Measurements from ENCODE around the gene MARK4. TPM values are rescaled to one million over a fixed set of nuclear protein-coding genes. Genes with fewer than 3 reads are reported as not detected.

Gene MARK4
- total and polyA plus RNA-seq, 4 donors: 27.2 to 105 (median 62.7) TPM

GRCh38 chr19:45279587-45280192, 28.6 kb downstream of the MARK4 start:
- Histone ChIP-seq H3K27ac (ENCODE audit: low read depth, low read length) (no peak overlapping the region), H3K36me3 (ENCODE audit: control insufficient read depth, insufficient read depth, low read length) (peaks cover 88% of the 10 kb centered on the region), H3K9me3 (ENCODE audit: control insufficient read depth, insufficient read depth, low read length) (no peaks in the 10 kb centered on the region), H3K4me1 (ENCODE audit: control insufficient read depth, insufficient read depth, low read length) (peaks cover 5% of the 10 kb centered on the region), H3K4me3 (ENCODE audit: low read depth, low read length) (no peak overlapping the region), H3K27me3 (ENCODE audit: control insufficient read depth, insufficient read depth, low read length) (no peaks in the 10 kb centered on the region)
- no peak for DNase-seq (ENCODE audit: low read depth in 4 of 6, low spot score in 6 of 6)
- WGBS (ENCODE audit: insufficient coverage): 84% methylated on average over 3 of the region's 3 CpGs

DNA sequence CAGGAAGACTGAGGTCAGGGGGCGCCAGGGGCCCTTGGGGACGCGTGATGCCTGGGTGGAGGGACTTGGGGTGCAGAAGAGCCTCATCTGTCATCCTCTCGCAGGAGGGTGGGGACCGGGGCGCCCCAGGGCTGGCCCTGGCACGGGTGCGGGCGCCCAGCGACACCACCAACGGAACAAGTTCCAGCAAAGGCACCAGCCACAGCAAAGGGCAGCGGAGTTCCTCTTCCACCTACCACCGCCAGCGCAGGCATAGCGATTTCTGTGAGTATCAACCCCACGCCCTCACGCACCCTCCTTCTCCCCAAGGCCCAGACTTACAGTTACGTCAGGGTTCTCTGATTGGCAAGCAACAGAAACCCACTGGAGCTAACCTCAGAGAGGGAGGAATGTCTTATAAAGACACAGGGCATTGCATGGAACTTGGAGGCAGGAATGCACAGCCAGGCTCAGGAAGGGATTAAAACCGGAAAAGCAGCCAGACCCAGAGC, 29.4 kb downstream of the MARK4 start:
- H3K4me3 ChIP-seq (ENCODE audit: low read depth, low read length): no peak overlapping the region
- no peaks in the 10 kb centered on the region for H3K9me3 ChIP-seq (ENCODE audit: control insufficient read depth, insufficient read depth, low read length)
- peaks cover 2% of the 10 kb centered on the region for H3K4me1 ChIP-seq (ENCODE audit: control insufficient read depth, insufficient read depth, low read length)
- no peaks in the 10 kb centered on the region for H3K27me3 ChIP-seq (ENCODE audit: control insufficient read depth, insufficient read depth, low read length)
- no peak for DNase-seq (ENCODE audit: low read depth in 4 of 6, low spot score in 6 of 6)
- 92% methylated on average over 13 of the region's 19 CpGs for WGBS (ENCODE audit: insufficient coverage)
- no peak overlapping the region for H3K27ac ChIP-seq (ENCODE audit: low read depth, low read length)
- peaks cover 93% of the 10 kb centered on the region for H3K36me3 ChIP-seq (ENCODE audit: control insufficient read depth, insufficient read depth, low read length)

- WGBS (ENCODE audit: insufficient coverage): 63% methylated on average over 3 of the region's 7 CpGs
- no peaks in the 10 kb centered on the region for H3K9me3 ChIP-seq (ENCODE audit: control insufficient read depth, insufficient read depth, low read length)
- DNase-seq (ENCODE audit: low read depth in 4 of 6, low spot score in 6 of 6): no peak
- no peaks in the 10 kb centered on the region for H3K27me3 ChIP-seq (ENCODE audit: control insufficient read depth, insufficient read depth, low read length)
- H3K27ac ChIP-seq (ENCODE audit: low read depth, low read length): no peak overlapping the region
- H3K36me3 ChIP-seq (ENCODE audit: control insufficient read depth, insufficient read depth, low read length): peaks cover 85% of the 10 kb centered on the region
- no peaks in the 10 kb centered on the region for H3K4me1 ChIP-seq (ENCODE audit: control insufficient read depth, insufficient read depth, low read length)
- no peak overlapping the region for H3K4me3 ChIP-seq (ENCODE audit: low read depth, low read length)
Observed at GRCh38 chr19:45283443-45284033, 32.5 kb downstream of the MARK4 start.

DNA sequence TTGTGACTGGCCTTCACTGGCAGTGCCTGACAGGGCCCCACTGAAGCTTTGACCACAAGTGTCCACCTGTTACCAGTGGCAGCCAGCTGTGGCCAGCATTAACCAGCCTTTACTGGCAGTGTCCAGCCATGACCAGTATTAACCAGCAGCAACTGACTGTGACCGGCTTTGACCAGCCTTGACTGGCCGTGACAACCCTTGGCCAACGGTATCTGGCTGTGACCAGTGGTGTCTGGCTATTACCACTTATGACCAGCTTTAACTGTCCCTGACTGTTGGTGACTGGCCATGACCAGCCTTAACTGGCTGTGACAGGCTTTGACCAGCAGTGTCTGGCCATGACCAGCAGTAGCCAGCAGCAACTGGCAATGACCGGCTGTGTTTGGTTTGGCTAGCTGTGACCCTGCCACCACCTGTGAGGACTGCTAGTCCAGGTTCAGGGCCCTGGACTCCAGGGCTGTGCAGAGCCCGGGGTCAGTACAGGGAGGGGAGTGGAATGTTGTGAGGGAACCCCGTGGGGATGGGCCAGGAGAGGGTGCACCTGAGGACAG, 39.4 kb downstream of the MARK4 start:
- Histone ChIP-seq H3K9me3 (ENCODE audit: control insufficient read depth, insufficient read depth, low read length) (peaks cover 8% of the 10 kb centered on the region), H3K27me3 (ENCODE audit: control insufficient read depth, insufficient read depth, low read length) (no peaks in the 10 kb centered on the region), H3K27ac (ENCODE audit: low read depth, low read length) (no peak overlapping the region), H3K4me3 (ENCODE audit: low read depth, low read length) (no peak overlapping the region), H3K4me1 (ENCODE audit: control insufficient read depth, insufficient read depth, low read length) (no peaks in the 10 kb centered on the region), H3K36me3 (ENCODE audit: control insufficient read depth, insufficient read depth, low read length) (peaks cover 78% of the 10 kb centered on the region)
- 100% methylated on average over 6 of the region's 6 CpGs for WGBS (ENCODE audit: insufficient coverage)
- DNase-seq (ENCODE audit: low read depth in 4 of 6, low spot score in 6 of 6): no peak

DNA sequence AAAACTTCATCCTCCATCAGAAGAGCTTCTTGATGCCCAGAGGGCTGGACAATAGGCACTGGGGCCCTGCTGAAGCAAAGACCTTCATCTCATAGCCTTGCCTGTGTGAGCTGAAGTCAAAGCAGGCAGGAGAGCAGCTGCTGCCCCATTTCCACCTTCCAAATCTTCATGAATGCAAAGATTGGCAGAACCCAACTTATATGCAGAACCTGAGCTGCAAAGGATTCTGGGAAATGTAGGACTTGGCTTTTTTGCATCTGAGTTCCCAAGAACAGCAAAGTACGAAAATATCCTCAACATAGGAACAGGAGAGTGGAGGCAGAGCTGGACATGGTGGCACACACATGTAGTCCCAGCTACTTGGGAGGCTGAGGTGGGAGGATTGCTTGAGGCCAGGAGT, 40.8 kb downstream of the MARK4 start:
- Histone ChIP-seq H3K27me3 (ENCODE audit: control insufficient read depth, insufficient read depth, low read length) (no peaks in the 10 kb centered on the region), H3K4me1 (ENCODE audit: control insufficient read depth, insufficient read depth, low read length) (no peaks in the 10 kb centered on the region), H3K9me3 (ENCODE audit: control insufficient read depth, insufficient read depth, low read length) (peaks cover 8% of the 10 kb centered on the region), H3K4me3 (ENCODE audit: low read depth, low read length) (no peak overlapping the region), H3K27ac (ENCODE audit: low read depth, low read length) (no peak overlapping the region), H3K36me3 (ENCODE audit: control insufficient read depth, insufficient read depth, low read length) (peaks cover 82% of the 10 kb centered on the region)
- WGBS (ENCODE audit: insufficient coverage): 100% methylated on average over 1 of the region's 1 CpG
- DNase-seq (ENCODE audit: low read depth in 4 of 6, low spot score in 6 of 6): no peak

DNA sequence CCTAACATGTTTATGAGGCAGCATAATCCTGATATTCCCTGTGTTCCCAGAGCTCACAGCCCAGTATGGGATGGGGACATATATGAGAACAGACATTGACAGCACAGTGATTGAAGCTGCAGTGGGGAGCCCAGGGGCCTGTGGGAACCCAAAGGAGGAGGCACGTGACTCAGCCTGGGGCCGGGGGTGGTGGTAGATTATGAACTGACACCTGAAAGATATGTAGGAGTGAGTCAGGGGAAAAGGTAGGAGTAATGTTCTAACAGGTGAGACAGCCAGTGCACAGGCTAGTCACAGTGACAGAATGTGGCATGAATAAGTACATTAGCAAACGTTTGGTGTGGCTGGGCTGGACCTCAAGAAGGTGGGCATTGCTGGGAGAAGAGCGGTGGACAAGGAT, 42.6 kb downstream of the MARK4 start:
- Histone ChIP-seq H3K4me3 (ENCODE audit: low read depth, low read length) (no peak overlapping the region), H3K27me3 (ENCODE audit: control insufficient read depth, insufficient read depth, low read length) (no peaks in the 10 kb centered on the region), H3K9me3 (ENCODE audit: control insufficient read depth, insufficient read depth, low read length) (peaks cover 8% of the 10 kb centered on the region), H3K36me3 (ENCODE audit: control insufficient read depth, insufficient read depth, low read length) (peaks cover 81% of the 10 kb centered on the region), H3K27ac (ENCODE audit: low read depth, low read length) (no peak overlapping the region), H3K4me1 (ENCODE audit: control insufficient read depth, insufficient read depth, low read length) (no peaks in the 10 kb centered on the region)
- 90% methylated on average over 4 of the region's 4 CpGs for WGBS (ENCODE audit: insufficient coverage)
- no peak for DNase-seq (ENCODE audit: low read depth in 4 of 6, low spot score in 6 of 6)

DNA sequence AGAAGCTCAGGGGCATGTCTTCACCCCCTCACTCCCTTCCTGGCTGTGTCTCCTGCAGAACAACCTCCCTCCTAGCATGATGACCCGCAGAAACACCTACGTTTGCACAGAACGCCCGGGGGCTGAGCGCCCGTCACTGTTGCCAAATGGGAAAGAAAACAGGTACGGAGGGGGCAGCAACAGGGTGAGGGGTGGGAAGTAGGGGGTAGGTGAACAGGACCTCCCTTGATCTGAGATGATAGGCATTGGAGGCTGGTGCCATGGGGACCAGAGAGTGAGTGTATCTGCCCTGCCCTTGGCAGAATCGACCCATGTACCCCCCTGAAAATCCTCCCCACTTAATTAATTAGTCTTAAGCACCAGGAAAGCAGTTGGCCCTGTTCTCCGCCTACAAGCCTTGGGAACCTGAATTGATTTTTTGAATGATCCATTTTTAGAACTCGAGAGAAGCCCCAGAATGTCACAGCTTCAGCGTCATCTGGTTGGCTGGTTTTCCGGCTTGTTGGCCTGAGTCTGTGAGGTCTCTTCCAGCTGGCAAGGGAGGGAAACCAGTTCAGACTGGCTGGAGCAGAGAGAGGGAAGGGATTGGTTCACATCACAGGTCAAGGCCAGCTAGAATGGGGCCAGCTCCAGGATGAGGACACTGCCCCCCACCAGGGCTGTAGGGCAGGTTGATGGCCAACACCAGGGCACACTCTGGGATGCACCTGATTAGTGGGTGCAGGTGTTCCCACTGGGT, 43.4 kb downstream of the MARK4 start:
- 75% methylated on average over 6 of the region's 12 CpGs for WGBS (ENCODE audit: insufficient coverage)
- H3K27ac ChIP-seq (ENCODE audit: low read depth, low read length): no peak overlapping the region
- peak in 2 of 6 donors; percentile 8 to 50 for DNase-seq (ENCODE audit: low read depth in 4 of 6, low spot score in 6 of 6)
- no peaks in the 10 kb centered on the region for H3K27me3 ChIP-seq (ENCODE audit: control insufficient read depth, insufficient read depth, low read length)
- H3K9me3 ChIP-seq (ENCODE audit: control insufficient read depth, insufficient read depth, low read length): peaks cover 8% of the 10 kb centered on the region
- peaks cover 81% of the 10 kb centered on the region for H3K36me3 ChIP-seq (ENCODE audit: control insufficient read depth, insufficient read depth, low read length)
- no peak overlapping the region for H3K4me3 ChIP-seq (ENCODE audit: low read depth, low read length)
- no peaks in the 10 kb centered on the region for H3K4me1 ChIP-seq (ENCODE audit: control insufficient read depth, insufficient read depth, low read length)

- Histone ChIP-seq H3K36me3 (ENCODE audit: control insufficient read depth, insufficient read depth, low read length) (peaks cover 78% of the 10 kb centered on the region), H3K27me3 (ENCODE audit: control insufficient read depth, insufficient read depth, low read length) (no peaks in the 10 kb centered on the region)
Observed at GRCh38 chr19:45295873-45296272, 44.8 kb downstream of the MARK4 start.

GRCh38 chr19:45296355-45296754, 45.3 kb downstream of the MARK4 start:
- 92% methylated on average over 3 of the region's 4 CpGs for WGBS (ENCODE audit: insufficient coverage)
- no peak overlapping the region for H3K27ac ChIP-seq (ENCODE audit: low read depth, low read length)
- no peak for DNase-seq (ENCODE audit: low read depth in 4 of 6, low spot score in 6 of 6)
- peaks cover 76% of the 10 kb centered on the region for H3K36me3 ChIP-seq (ENCODE audit: control insufficient read depth, insufficient read depth, low read length)
- no peak overlapping the region for H3K4me3 ChIP-seq (ENCODE audit: low read depth, low read length)
- no peaks in the 10 kb centered on the region for H3K4me1 ChIP-seq (ENCODE audit: control insufficient read depth, insufficient read depth, low read length)
- H3K9me3 ChIP-seq (ENCODE audit: control insufficient read depth, insufficient read depth, low read length): peaks cover 8% of the 10 kb centered on the region
- no peaks in the 10 kb centered on the region for H3K27me3 ChIP-seq (ENCODE audit: control insufficient read depth, insufficient read depth, low read length)

More at GRCh38 chr19:45295873-45296272, 44.8 kb downstream of the MARK4 start:
- Histone ChIP-seq H3K4me3 (ENCODE audit: low read depth, low read length) (no peak overlapping the region), H3K9me3 (ENCODE audit: control insufficient read depth, insufficient read depth, low read length) (peaks cover 8% of the 10 kb centered on the region), H3K4me1 (ENCODE audit: control insufficient read depth, insufficient read depth, low read length) (no peaks in the 10 kb centered on the region), H3K27ac (ENCODE audit: low read depth, low read length) (no peak overlapping the region)
- no peak for DNase-seq (ENCODE audit: low read depth in 4 of 6, low spot score in 6 of 6)

Measured in spinal cord (tissue), 10 donors.